T47D (cell line): Measurements from ENCODE around the gene ANKS4B.
"Not testable (repeated sequence)": the region's sequence is repeated elsewhere in the genome, so short reads cannot be mapped to it uniquely, and the experiment has no call there.

ENCODE experiments used
- DNase-seq, 2 experiments: peaks; one replicate each; pipeline versions ENCODE4 v3.0.0 to v3.0.0-alpha.2; 2011 to 2012; ENCODE audit warnings: low read depth in 1 of 2, low spot score in 1 of 2
- JUND ChIP-seq: IDR thresholded peaks from 2 replicates; pipeline ENCODE4 v1.6.1; 2012; ENCODE audit warnings: low read depth
- in situ Hi-C: cut with HindIII; loops from 2 replicates; pipeline ENCODE4 v1.10.0; 2016; ENCODE audit warnings: low sequenced_read_pairs, low pct_unique_long_range_greater_than_20kb

Gene ANKS4B

GRCh38 chr16:21223787-21224186, 9.7 kb upstream of the ANKS4B start:
- no peak for TF ChIP-seq JUND
- in situ Hi-C loops, result no loop called here
- DNase-seq, result no peak

- in situ Hi-C loops, result no loop called here
- no peak for TF ChIP-seq JUND
- no peak for DNase-seq
Measured at GRCh38 chr16:21224800-21225199, 8.7 kb upstream of the ANKS4B start.

DNA sequence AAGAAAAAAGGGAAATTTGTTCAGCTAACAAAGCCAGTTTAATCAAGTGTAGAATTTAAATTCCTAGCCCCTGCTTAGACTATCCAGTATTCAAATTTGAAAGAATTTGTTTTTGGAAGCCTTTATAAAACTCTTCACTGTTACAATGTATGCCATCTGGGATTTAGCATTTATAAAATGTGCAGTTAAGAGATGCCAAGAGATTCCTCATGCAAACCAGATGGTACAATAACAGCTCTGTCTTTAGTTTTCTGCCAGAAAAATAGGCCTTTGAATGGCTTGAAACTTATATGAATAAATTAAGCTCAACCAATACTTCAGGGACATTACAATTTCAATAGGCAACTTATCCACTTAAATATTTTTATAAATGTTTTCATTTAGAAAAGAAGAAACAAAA, 6.8 kb upstream of the ANKS4B start:
- in situ Hi-C loops, result no loop called here
- DNase-seq, result no peak
- TF ChIP-seq JUND, result no peak

DNA sequence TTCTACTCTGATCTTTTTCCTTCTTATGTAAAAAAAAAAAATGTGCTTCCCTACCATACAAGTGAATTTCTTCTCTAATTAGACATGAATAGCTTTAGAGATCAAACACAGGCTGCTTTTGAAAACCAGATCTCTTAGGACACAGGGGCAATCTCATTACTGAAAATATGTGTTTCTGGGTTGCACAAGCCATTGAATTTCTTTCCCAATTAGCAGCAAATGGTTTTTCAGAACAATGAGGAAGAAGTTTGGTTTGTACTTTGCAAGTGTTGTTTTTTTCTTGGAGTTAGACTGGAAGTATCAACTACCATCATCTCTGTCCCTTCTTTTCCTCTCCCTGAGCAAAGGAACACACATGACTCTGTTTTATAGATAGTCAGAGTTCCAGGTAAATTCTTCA, 5.6 kb upstream of the ANKS4B start:
- DNase-seq, result no peak
- in situ Hi-C loops, result no loop called here

DNA sequence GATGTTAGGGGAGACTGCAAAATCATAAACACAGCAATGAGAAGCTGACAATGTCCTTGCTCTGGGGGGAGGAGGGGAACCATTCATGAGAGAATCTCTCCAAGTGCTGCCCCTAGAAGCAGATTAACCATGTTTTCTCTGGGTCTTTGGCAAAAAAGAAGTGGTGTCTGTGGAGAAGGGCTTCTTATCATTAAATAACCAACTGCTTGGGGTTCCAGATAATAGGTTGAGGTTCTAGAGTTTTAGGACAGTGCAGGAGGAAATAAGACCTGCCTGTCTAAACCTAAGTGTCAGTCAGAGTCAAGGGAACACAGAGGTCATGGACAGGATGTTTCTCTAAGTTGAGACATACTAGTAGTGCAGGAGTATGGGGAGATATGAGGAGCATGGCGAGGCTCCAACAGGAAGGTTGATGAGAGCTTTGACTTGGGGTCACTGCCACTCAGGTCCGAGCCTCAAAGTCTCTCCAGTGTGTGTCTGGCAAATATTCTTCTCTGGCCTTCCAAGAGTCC, 5.1 kb upstream of the ANKS4B start:
- no peak for TF ChIP-seq JUND
- no peak for DNase-seq
- in situ Hi-C loops, result no loop called here

More for the DNA sequence above, 5.6 kb upstream of the ANKS4B start:
- no peak for TF ChIP-seq JUND

- DNase-seq, result no peak
- in situ Hi-C loops, result no loop called here
- TF ChIP-seq JUND, result no peak
Measured at GRCh38 chr16:21233045-21233520, 416 bp upstream of the ANKS4B start.

DNA sequence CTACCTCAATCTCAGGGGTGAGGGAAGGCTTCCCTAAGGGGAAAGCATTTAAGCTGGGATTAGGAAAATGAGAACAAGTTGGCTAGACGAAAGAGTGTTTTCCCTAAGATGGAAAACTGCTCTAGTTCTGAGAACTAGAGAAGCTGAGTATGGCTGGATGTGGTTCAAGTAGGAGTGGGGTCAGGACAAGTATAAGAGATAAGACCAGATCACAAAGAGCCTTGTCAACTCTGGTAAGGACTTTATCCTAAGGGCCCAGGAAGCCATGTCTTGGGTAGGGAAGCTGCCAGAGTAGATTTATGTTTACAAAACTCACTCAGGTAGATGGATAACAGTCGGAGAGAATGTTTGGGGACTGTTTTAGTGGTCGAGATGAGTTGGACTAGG, 1.7 kb downstream of the ANKS4B start:
- in situ Hi-C loops, result no loop called here
- no peak for TF ChIP-seq JUND

GRCh38 chr16:21236831-21237230, 3.3 kb downstream of the ANKS4B start:
- TF ChIP-seq JUND, result no peak
- in situ Hi-C loops, result no loop called here
- DNase-seq, result no peak

More for the DNA sequence above, 1.7 kb downstream of the ANKS4B start:
- DNase-seq, result no peak

DNA sequence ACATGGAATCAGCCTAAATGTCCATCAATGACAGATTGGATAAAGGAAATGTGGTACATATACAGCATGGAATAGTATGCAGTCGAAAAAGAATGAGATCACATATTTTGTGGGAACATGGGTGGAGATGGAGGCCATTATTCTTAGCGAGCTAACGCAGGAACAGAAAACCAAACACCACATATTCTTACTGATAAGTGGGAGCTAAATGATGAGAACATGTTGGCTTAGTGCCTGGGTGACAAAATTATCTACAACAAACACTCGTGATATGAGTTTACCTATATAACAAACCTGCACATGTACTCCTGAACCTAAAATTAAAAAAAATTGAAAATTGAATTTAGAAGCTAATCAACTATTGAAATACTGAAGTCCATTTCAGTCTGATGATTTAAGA, 6.1 kb downstream of the ANKS4B start:
- no peak for DNase-seq
- in situ Hi-C loops, result no loop called here
- TF ChIP-seq JUND, result no peak

DNA sequence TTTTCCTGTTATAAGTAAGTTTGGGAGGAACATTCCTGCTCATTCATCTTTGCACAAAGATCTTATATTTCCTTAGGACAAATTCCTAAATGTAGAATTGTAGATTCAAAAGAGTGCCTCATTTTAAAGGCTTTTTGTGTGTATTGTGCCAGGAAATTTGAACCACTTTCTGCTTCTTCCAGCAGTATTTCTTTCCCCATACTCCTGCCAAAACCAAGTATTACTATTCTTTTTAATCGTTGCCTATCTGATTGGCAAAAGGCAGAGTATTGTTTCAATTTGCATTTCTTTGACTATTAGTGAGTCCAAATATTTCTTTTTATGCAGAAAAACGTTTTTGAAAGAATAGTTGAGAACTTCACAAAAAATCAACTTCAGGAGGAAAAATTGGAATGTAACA, 9.3 kb downstream of the ANKS4B start:
- TF ChIP-seq JUND, result no peak
- in situ Hi-C loops, result no loop called here
- DNase-seq, result no peak

GRCh38 chr16:21244518-21245215, 11.2 kb downstream of the ANKS4B start:
- TF ChIP-seq JUND, result no peak
- in situ Hi-C loops, result no loop called here
- DNase-seq, result no peak

DNA sequence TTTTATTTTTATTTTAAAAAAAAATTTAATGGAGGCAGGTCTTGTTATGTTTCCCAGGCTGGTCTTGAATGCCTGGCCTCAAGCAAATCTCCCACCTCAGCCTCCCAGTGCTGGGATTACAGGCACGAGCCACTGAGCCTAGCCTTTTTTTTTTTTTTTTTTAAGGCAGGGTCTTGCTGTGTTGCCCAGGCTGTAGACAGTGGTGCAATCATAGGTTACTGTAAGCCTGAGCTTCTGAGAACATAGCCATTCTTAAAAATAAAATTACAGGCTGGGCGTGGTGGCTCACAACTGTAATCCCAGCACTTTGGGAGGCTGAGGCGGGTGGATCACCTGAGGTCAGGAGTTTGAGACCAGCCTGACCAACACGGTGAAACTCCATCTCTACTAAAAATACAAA, 14.7 kb downstream of the ANKS4B start:
- DNase-seq, in situ Hi-C loops: not testable (repeated sequence)

GRCh38 chr16:21250072-21250923, 16.8 kb downstream of the ANKS4B start:
- no peak for DNase-seq
- TF ChIP-seq JUND, result no peak
- in situ Hi-C loops, result no loop called here
